Measurements from ENCODE around the gene TUT7. TPM values are rescaled to one million over a fixed set of nuclear protein-coding genes. Genes with fewer than 3 reads are reported as not detected.

TUT7 gene
- total RNA-seq, 1 experiment from 2014 or later: 17.2 TPM

GRCh38 chr9:86248746-86249145 lies 105.5 kb downstream of the TUT7 start:
- Histone ChIP-seq H3K27me3 (replicated peaks; ENCODE audit: control insufficient read depth, insufficient read depth, low read length) (no peaks in the 10 kb centered on the region), H3K36me3 (ENCODE audit: control insufficient read depth, insufficient read depth, low read length) (no peaks in the 10 kb centered on the region), H3K4me1 (no peaks in the 10 kb centered on the region), H3K4me3 (ENCODE audit: low read depth, low read length) (no peak overlapping the region), H3K9me3 (no peaks in the 10 kb centered on the region)
- no peaks in the 10 kb centered on the region for H3K4me1 Mint-ChIP-seq (ENCODE audit: low read depth, unreplicated experiment)
- ChIA-PET POLR2A (no interaction called here), CTCF (no interaction called here)
- H3K4me3 Mint-ChIP-seq (ENCODE audit: unreplicated experiment): no peak overlapping the region
- no peak for DNase-seq
- no TSS peak for BruUV-seq (replicated peaks)
- H3K27ac Mint-ChIP-seq (ENCODE audit: unreplicated experiment): no peak overlapping the region
- TF ChIP-seq CTCF (IDR thresholded peaks at IDR 0.05; ENCODE audit: insufficient read depth in 1 of 2, low read depth in 1 of 2, low read length in 1 of 2, severe bottlenecking in 1 of 2, unreplicated experiment in 1 of 2): no peak
- no peaks in the 10 kb centered on the region for H3K9me3 Mint-ChIP-seq (ENCODE audit: unreplicated experiment)
- intact Hi-C loops (cut with micrococcal nuclease; ENCODE audit: unreplicated experiment): no loop called here
- no peaks in the 10 kb centered on the region for H3K27me3 Mint-ChIP-seq (ENCODE audit: insufficient read depth, unreplicated experiment)
- no peaks in the 10 kb centered on the region for H3K36me3 Mint-ChIP-seq (ENCODE audit: insufficient read depth, unreplicated experiment)

GRCh38 chr9:86246752-86247161 lies 107.5 kb downstream of the TUT7 start:
- intact Hi-C loops (cut with micrococcal nuclease; ENCODE audit: unreplicated experiment): no loop called here
- Mint-ChIP-seq H3K9me3 (ENCODE audit: unreplicated experiment) (no peaks in the 10 kb centered on the region), H3K4me1 (ENCODE audit: low read depth, unreplicated experiment) (peaks cover 4% of the 10 kb centered on the region), H3K27me3 (ENCODE audit: insufficient read depth, unreplicated experiment) (no peaks in the 10 kb centered on the region), H3K4me3 (ENCODE audit: unreplicated experiment) (no peak overlapping the region), H3K27ac (ENCODE audit: unreplicated experiment) (no peak overlapping the region), H3K36me3 (ENCODE audit: insufficient read depth, unreplicated experiment) (no peaks in the 10 kb centered on the region)
- H3K36me3 ChIP-seq (ENCODE audit: control insufficient read depth, insufficient read depth, low read length): no peaks in the 10 kb centered on the region
- DNase-seq: peak; percentile 5 to 39
- POLR2A ChIA-PET: no interaction called here
- H3K27me3 ChIP-seq (replicated peaks; ENCODE audit: control insufficient read depth, insufficient read depth, low read length): no peaks in the 10 kb centered on the region
- H3K4me3 ChIP-seq (ENCODE audit: low read depth, low read length): no peak overlapping the region
- TF ChIP-seq CTCF (IDR thresholded peaks at IDR 0.05; ENCODE audit: insufficient read depth in 1 of 2, low read depth in 1 of 2, low read length in 1 of 2, severe bottlenecking in 1 of 2, unreplicated experiment in 1 of 2): no peak
- no peaks in the 10 kb centered on the region for H3K9me3 ChIP-seq
- CTCF ChIA-PET: no interaction called here
- H3K4me1 ChIP-seq: no peaks in the 10 kb centered on the region
- BruUV-seq (replicated peaks): no TSS peak

- Mint-ChIP-seq H3K9me3 (ENCODE audit: unreplicated experiment) (no peaks in the 10 kb centered on the region), H3K4me1 (ENCODE audit: low read depth, unreplicated experiment) (peaks cover 5% of the 10 kb centered on the region), H3K27ac (ENCODE audit: unreplicated experiment) (no peak overlapping the region), H3K4me3 (ENCODE audit: unreplicated experiment) (no peak overlapping the region), H3K27me3 (ENCODE audit: insufficient read depth, unreplicated experiment) (no peaks in the 10 kb centered on the region), H3K36me3 (ENCODE audit: insufficient read depth, unreplicated experiment) (no peaks in the 10 kb centered on the region)
- no TSS peak for BruUV-seq (replicated peaks)
- intact Hi-C loops (cut with micrococcal nuclease; ENCODE audit: unreplicated experiment): loop anchor here (5.0 kb wide), 1 partner anchor 40 kb away; no protein-coding TSS in a partner anchor
- H3K9me3 ChIP-seq: no peaks in the 10 kb centered on the region
- H3K27me3 ChIP-seq (replicated peaks; ENCODE audit: control insufficient read depth, insufficient read depth, low read length): no peaks in the 10 kb centered on the region
- no peaks in the 10 kb centered on the region for H3K36me3 ChIP-seq (ENCODE audit: control insufficient read depth, insufficient read depth, low read length)
- ChIA-PET CTCF (no interaction called here), POLR2A (no interaction called here)
- no peak overlapping the region for H3K4me3 ChIP-seq (ENCODE audit: low read depth, low read length)
- no peak for TF ChIP-seq CTCF (IDR thresholded peaks at IDR 0.05; ENCODE audit: insufficient read depth in 1 of 2, low read depth in 1 of 2, low read length in 1 of 2, severe bottlenecking in 1 of 2, unreplicated experiment in 1 of 2)
- no peak for DNase-seq
- H3K4me1 ChIP-seq: no peaks in the 10 kb centered on the region
Observed at GRCh38 chr9:86242071-86242470, 112.1 kb downstream of the TUT7 start.

Data from Caco-2 (cell line).